Smooth muscle cell (in vitro differentiated cells): ENCODE measurements around the gene RPL18. TPM values are rescaled to one million over a fixed set of nuclear protein-coding genes. Genes with fewer than 3 reads are reported as not detected.
A peak's percentile ranks its signal among the peaks of the same experiment; 100 is the strongest.

Experiments
- DNase-seq: peaks from one replicate; lab custom pipeline; 2025; ENCODE audit not compliant: unreplicated experiment; lab: John Stamatoyannopoulos, UW
- H2AFZ ChIP-seq: fragments of 200-600 bp; sonication (generic); 2 replicates; pipeline ENCODE4 v1.6.0; 2016; ENCODE audit warnings: antibody characterized with exemption, low read depth, mild to moderate bottlenecking
- H3F3A ChIP-seq: fragments of 200-600 bp; sonication (generic); 2 replicates; pipeline ENCODE4 v1.6.0; 2017; ENCODE audit warnings: antibody characterized with exemption, low read depth
- H3K27ac ChIP-seq: fragments of 200-600 bp; sonication (generic); 2 replicates; pipeline ENCODE4 v1.5.1; 2016; ENCODE audit warnings: low read depth, mild to moderate bottlenecking
- H3K27me3 ChIP-seq: fragments of 200-600 bp; sonication (generic); 2 replicates; pipeline ENCODE4 v1.6.1; 2016; ENCODE audit warnings: low read depth, mild to moderate bottlenecking
- H3K36me3 ChIP-seq: fragments of 200-600 bp; sonication (generic); 2 replicates; pipeline ENCODE4 v1.5.1; 2016; ENCODE audit warnings: low read depth
- H3K4me1 ChIP-seq: fragments of 200-600 bp; sonication (generic); 2 replicates; pipeline ENCODE4 v1.5.1; 2016; ENCODE audit warnings: low read depth
- H3K4me2 ChIP-seq: fragments of 200-600 bp; sonication (generic); 2 replicates; pipeline ENCODE4 v1.6.0; 2016; ENCODE audit warnings: mild to moderate bottlenecking
- H3K4me3 ChIP-seq: fragments of 200-600 bp; sonication (generic); 2 replicates; pipeline ENCODE4 v1.5.1; 2016; ENCODE audit warnings: mild to moderate bottlenecking
- H3K79me2 ChIP-seq: fragments of 200-600 bp; sonication (generic); 2 replicates; pipeline ENCODE4 v1.6.0; 2016; ENCODE audit warnings: low read depth, mild to moderate bottlenecking
- H3K9ac ChIP-seq: fragments of 200-600 bp; sonication (generic); 2 replicates; pipeline ENCODE4 v1.6.0; 2016; ENCODE audit warnings: low read depth
- H3K9me3 ChIP-seq: fragments of 200-600 bp; sonication (generic); replicated peaks from 2 replicates; pipeline ENCODE4 v1.5.1; 2016; ENCODE audit warnings: low read depth
- H4K20me1 ChIP-seq: fragments of 200-600 bp; sonication (generic); 2 replicates; pipeline ENCODE4 v1.6.0; 2016; ENCODE audit warnings: low read depth
- CTCF ChIP-seq: fragments of 200-600 bp; sonication (generic); IDR thresholded peaks from 2 replicates; pipeline ENCODE4 v1.5.1; 2017; ENCODE audit warnings: borderline replicate concordance, mild to moderate bottlenecking, antibody characterized with exemption; ENCODE audit not compliant: insufficient read depth, poor library complexity, severe bottlenecking
- WGBS: methylation state at CpG from one replicate; pipeline ENCODE4 v1.1.7; 2016; ENCODE audit warnings: low lambda C conversion rate; 5-methylcytosine and 5-hydroxymethylcytosine counted together
- polyA plus RNA-seq: library from polyadenylated mRNA; unstranded; fragments of >200 nt; fragmentation: Nextera tagmentation; extraction: Ambion mirVana; gene quantifications from 2 replicates; pipeline ENCODE4 v1.2.1, GENCODE V29; 2016
- total RNA-seq: library from RNA; depleted of rRNA; stranded (reverse); fragments of >200 nt; gene quantifications from 2 replicates; pipeline ENCODE4 v1.2.3, GENCODE V29; 2014

RPL18 gene
- total and polyA plus RNA-seq, 2 experiments from 2014 or later: 666 to 1,519 TPM

GRCh38 chr19:48639483-48640375, 20.8 kb upstream of the RPL18 start:
- H2AFZ ChIP-seq: no peak overlapping the region
- peaks cover 4% of the 10 kb centered on the region for H3K4me1 ChIP-seq
- no peak overlapping the region for H3K9ac ChIP-seq
- no peaks in the 10 kb centered on the region for H4K20me1 ChIP-seq
- no peaks in the 10 kb centered on the region for H3K9me3 ChIP-seq
- H3K27ac ChIP-seq: no peak overlapping the region
- H3F3A ChIP-seq: peaks cover 12% of the 10 kb centered on the region
- DNase-seq: no peak
- no peaks in the 10 kb centered on the region for H3K36me3 ChIP-seq
- TF ChIP-seq CTCF: no peak
- WGBS: 53% methylated on average over 33 of the region's 33 CpGs
- peak overlapping the region; percentile 16 for H3K4me3 ChIP-seq
- peaks cover 6% of the 10 kb centered on the region for H3K27me3 ChIP-seq
- H3K4me2 ChIP-seq: peak overlapping the region; percentile 67
- H3K79me2 ChIP-seq: no peaks in the 10 kb centered on the region

- Histone ChIP-seq H3K27me3 (peaks cover 6% of the 10 kb centered on the region), H3K9me3 (no peaks in the 10 kb centered on the region), H3K4me1 (peaks cover 4% of the 10 kb centered on the region), H2AFZ (no peak overlapping the region), H4K20me1 (no peaks in the 10 kb centered on the region), H3K4me2 (no peak overlapping the region), H3K4me3 (no peak overlapping the region), H3K27ac (no peak overlapping the region), H3K9ac (no peak overlapping the region), H3K79me2 (no peaks in the 10 kb centered on the region), H3F3A (peaks cover 12% of the 10 kb centered on the region), H3K36me3 (no peaks in the 10 kb centered on the region)
- DNase-seq: no peak
- 81% methylated on average over 15 of the region's 16 CpGs for WGBS
- TF ChIP-seq CTCF: no peak
Measured at GRCh38 chr19:48638831-48639381, 19.9 kb upstream of the RPL18 start.

- TF ChIP-seq CTCF: no peak
- DNase-seq: peak; percentile 57
- Histone ChIP-seq H3K36me3 (no peaks in the 10 kb centered on the region), H3K4me3 (peak overlapping the region; percentile 60), H3K4me2 (peak overlapping the region; percentile 79), H3K27ac (peak overlapping the region; percentile 65), H2AFZ (peak overlapping the region; percentile 76), H3K9ac (peak overlapping the region; percentile 73), H3K9me3 (no peaks in the 10 kb centered on the region), H3K27me3 (peaks cover 6% of the 10 kb centered on the region), H3F3A (peaks cover 12% of the 10 kb centered on the region), H4K20me1 (no peaks in the 10 kb centered on the region), H3K4me1 (peaks cover 4% of the 10 kb centered on the region), H3K79me2 (no peaks in the 10 kb centered on the region)
- 13% methylated on average over 26 of the region's 29 CpGs for WGBS
Measured at GRCh38 chr19:48637948-48638830, 19.2 kb upstream of the RPL18 start.
